WTC11 (cell line): Measurements from ENCODE around the gene GRIN2C. TPM values are rescaled to one million over a fixed set of nuclear protein-coding genes. Genes with fewer than 3 reads are reported as not detected.

Source experiments
- ATAC-seq: fragments of 200-7000 bp; cut with Tn5 transposase; 2 replicates; pipeline ENCODE4 v1.10.0; 2021; ENCODE audit warnings: mild to moderate bottlenecking, moderate library complexity
- CTCF ChIA-PET: fragments of 300-600 bp; sonication (Branson Sonifier 250); formaldehyde crosslinking; loops from one replicate; lab custom pipeline; 2021; ENCODE audit warnings: antibody characterized with exemption; lab: Charles Lee
- POLR2A ChIA-PET: fragments of 350-600 bp; sonication (Branson Sonifier 250); formaldehyde crosslinking; loops from one replicate; lab custom pipeline; 2021; ENCODE audit warnings: antibody characterized with exemption; lab: Charles Lee
- DNase-seq: peaks from one replicate; pipeline ENCODE4 v3.0.0; 2021; ENCODE audit warnings: low spot score
- H3K27ac Mint-ChIP-seq: 2 replicates; pipeline ENCODE4 v1.8.0; 2021; ENCODE audit warnings: mixed read lengths
- H3K27me3 Mint-ChIP-seq: 2 replicates; pipeline ENCODE4 v1.8.0; 2021; ENCODE audit warnings: low read depth, mild to moderate bottlenecking, moderate library complexity, mixed read lengths
- H3K36me3 Mint-ChIP-seq: 2 replicates; pipeline ENCODE4 v1.8.0; 2021; ENCODE audit warnings: mixed read lengths
- H3K4me1 Mint-ChIP-seq: 2 replicates; pipeline ENCODE4 v1.8.0; 2022; ENCODE audit warnings: mixed read lengths
- H3K4me3 Mint-ChIP-seq: 2 replicates; pipeline ENCODE4 v1.8.0; 2021; ENCODE audit warnings: mild to moderate bottlenecking, moderate library complexity, mixed read lengths
- H3K9me3 Mint-ChIP-seq: 2 replicates; pipeline ENCODE4 v1.8.0; 2021; ENCODE audit warnings: mixed read lengths
- ATF3 ChIP-seq: sonication (generic); formaldehyde crosslinking; conservative IDR thresholded peaks from 2 replicates; pipeline ENCODE4 v1.8.1; 2022; ENCODE audit warnings: mild to moderate bottlenecking, missing genetic modification reagents
- CTCF ChIP-seq: fragments of 200-600 bp; IDR thresholded peaks from 2 replicates; pipeline ENCODE4 v1.8.0; 2022; ENCODE audit warnings: antibody characterized with exemption
- ETV6 ChIP-seq: sonication (generic); formaldehyde crosslinking; IDR thresholded peaks from 2 replicates; pipeline ENCODE4 v1.8.1; 2022; ENCODE audit warnings: mild to moderate bottlenecking, missing genetic modification reagents
- FOXP1 ChIP-seq: sonication (generic); formaldehyde crosslinking; IDR thresholded peaks from 2 replicates; pipeline ENCODE4 v1.8.0; 2022; ENCODE audit warnings: missing genetic modification reagents, mild to moderate bottlenecking, moderate library complexity, borderline replicate concordance
- GTF2I ChIP-seq: fragments of 250-450 bp; sonication (Bioruptor Pico); conservative IDR thresholded peaks from 2 replicates; pipeline ENCODE4 v1.4.0; 2021; ENCODE audit warnings: mild to moderate bottlenecking
- HMGXB4 ChIP-seq: sonication (generic); formaldehyde crosslinking; IDR thresholded peaks from 2 replicates; pipeline ENCODE4 v1.8.1; 2023; ENCODE audit warnings: mild to moderate bottlenecking, moderate library complexity, missing genetic modification reagents
- JUN ChIP-seq: sonication (generic); formaldehyde crosslinking; IDR thresholded peaks from 2 replicates; pipeline ENCODE4 v1.8.0; 2023; ENCODE audit warnings: mild to moderate bottlenecking, missing genetic modification reagents
- NR2C2 ChIP-seq: sonication (generic); formaldehyde crosslinking; IDR thresholded peaks from 2 replicates; pipeline ENCODE4 v1.8.0; 2022; ENCODE audit warnings: mild to moderate bottlenecking, missing genetic modification reagents
- SP1 ChIP-seq: sonication (generic); formaldehyde crosslinking; conservative IDR thresholded peaks from 2 replicates; pipeline ENCODE4 v1.8.1; 2022; ENCODE audit warnings: missing genetic modification reagents
- ZNF121 ChIP-seq: sonication (generic); formaldehyde crosslinking; IDR thresholded peaks from 2 replicates; pipeline ENCODE4 v1.8.0; 2023; ENCODE audit warnings: missing genetic modification reagents
- ZNF416 ChIP-seq: fragments of 250-450 bp; sonication (Bioruptor Pico); IDR thresholded peaks from 2 replicates; pipeline ENCODE4 v1.9.0; 2021; ENCODE audit warnings: mild to moderate bottlenecking, inconsistent platforms
- ZNF671 ChIP-seq: fragments of 250-450 bp; sonication (Bioruptor Pico); IDR thresholded peaks from 2 replicates; pipeline ENCODE4 v1.8.0; 2021; ENCODE audit warnings: mild to moderate bottlenecking
- total RNA-seq: library from RNA; stranded (reverse); gene quantifications from 3 replicates; pipeline ENCODE4 v1.2.3, GENCODE V29; 2021
- TF ChIP-seq, protein P1 (sequence below): sonication (generic); formaldehyde crosslinking; IDR thresholded peaks from 2 replicates; pipeline ENCODE4 v1.8.1; 2022; ENCODE audit warnings: mild to moderate bottlenecking, moderate library complexity, missing genetic modification reagents
- TF ChIP-seq, protein P2 (sequence below): sonication (generic); formaldehyde crosslinking; IDR thresholded peaks from 2 replicates; pipeline ENCODE4 v1.8.1; 2022; ENCODE audit warnings: missing genetic modification reagents, borderline replicate concordance
- TF ChIP-seq, protein P3 (sequence below): sonication (generic); formaldehyde crosslinking; IDR thresholded peaks from 2 replicates; pipeline ENCODE4 v1.8.1; 2023; ENCODE audit warnings: mild to moderate bottlenecking, missing genetic modification reagents, moderate library complexity
- TF ChIP-seq, protein P4 (sequence below): sonication (generic); formaldehyde crosslinking; IDR thresholded peaks from 2 replicates; pipeline ENCODE4 v1.8.1; 2022; ENCODE audit warnings: low read depth, missing genetic modification reagents, borderline replicate concordance

GRIN2C gene
- total RNA-seq, 1 experiment from 2014 or later: 0.31 TPM

- 0 out of 2 replicates have a peak, but pooled peaks have one; percentile 14 for TF ChIP-seq HMGXB4 (CRISPR knock-in tag)
- TF ChIP-seq CTCF: peak; percentile 70; the same call in 1 of the 2 replicates
- TF ChIP-seq ZNF121 (CRISPR knock-in tag): peak; percentile 94
- no peak for TF ChIP-seq ETV6 (CRISPR knock-in tag)
- TF ChIP-seq, protein P1, sequence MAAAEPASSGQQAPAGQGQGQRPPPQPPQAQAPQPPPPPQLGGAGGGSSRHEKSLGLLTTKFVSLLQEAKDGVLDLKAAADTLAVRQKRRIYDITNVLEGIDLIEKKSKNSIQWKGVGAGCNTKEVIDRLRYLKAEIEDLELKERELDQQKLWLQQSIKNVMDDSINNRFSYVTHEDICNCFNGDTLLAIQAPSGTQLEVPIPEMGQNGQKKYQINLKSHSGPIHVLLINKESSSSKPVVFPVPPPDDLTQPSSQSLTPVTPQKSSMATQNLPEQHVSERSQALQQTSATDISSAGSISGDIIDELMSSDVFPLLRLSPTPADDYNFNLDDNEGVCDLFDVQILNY (CRISPR knock-in tag): no peak
- peak; percentile 27; the same call in 1 of the 2 replicates for TF ChIP-seq GTF2I (CRISPR knock-in tag)
- ChIA-PET CTCF (interaction anchor here (0.6 to 14.0 kb wide), 65 partner anchors 8 to 617 kb away, joined by 3 to 347 read pairs (median 5); partner anchors contain the start of genes FADS6, FDXR, GGA3 and HID1), POLR2A (interaction anchor here (0.9 to 2.2 kb wide), 5 partner anchors 10 to 98 kb away, joined by 3 to 8 read pairs (median 6); partner anchors contain the start of gene FDXR)
- Mint-ChIP-seq H3K9me3 (no peaks in the 10 kb centered on the region), H3K4me1 (peaks cover 16% of the 10 kb centered on the region), H3K36me3 (peaks cover 9% of the 10 kb centered on the region; the same call in 1 of the 2 replicates), H3K27ac (no peak overlapping the region), H3K4me3 (peak overlapping the region; percentile 57), H3K27me3 (peaks cover 49% of the 10 kb centered on the region)
- DNase-seq (peak; percentile 91), ATAC-seq (peak; percentile 67)
Observed at GRCh38 chr17:74862108-74862901, 2.6 kb upstream of the GRIN2C start.

DNA sequence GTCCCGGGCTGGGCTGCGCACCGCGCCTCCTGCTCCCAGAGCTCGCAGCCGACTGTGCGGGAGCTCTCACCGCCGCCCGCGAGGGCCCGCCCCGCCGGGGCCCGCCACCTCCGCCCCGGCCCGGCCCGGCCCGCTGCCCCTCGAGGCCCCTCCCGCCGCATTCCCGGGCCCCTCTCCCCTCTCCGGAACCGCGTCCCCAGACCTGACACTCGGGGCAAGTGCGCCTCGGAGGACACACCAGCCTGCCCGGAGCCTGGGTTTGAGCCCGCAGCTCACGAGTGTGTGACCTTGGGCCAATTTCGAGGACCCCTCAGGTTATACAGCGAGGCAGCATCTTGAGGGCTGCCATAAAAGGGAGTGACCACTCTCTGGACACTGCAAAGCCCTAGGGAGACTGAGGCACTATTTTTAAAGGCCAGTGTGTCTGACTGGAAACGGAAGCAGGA is 2.0 kb upstream of the GRIN2C start:
- Mint-ChIP-seq H3K9me3 (no peaks in the 10 kb centered on the region), H3K4me1 (peaks cover 16% of the 10 kb centered on the region), H3K27ac (no peak overlapping the region), H3K36me3 (peaks cover 9% of the 10 kb centered on the region; the same call in 1 of the 2 replicates), H3K4me3 (peak overlapping the region; percentile 57), H3K27me3 (peaks cover 56% of the 10 kb centered on the region)
- ChIA-PET POLR2A (interaction anchor here (0.9 to 2.2 kb wide), 5 partner anchors 9 to 97 kb away, joined by 3 to 8 read pairs (median 6); partner anchors contain the start of gene FDXR), CTCF (interaction anchor here (0.7 to 14.0 kb wide), 61 partner anchors 9 to 494 kb away, joined by 3 to 347 read pairs (median 6); partner anchors contain the start of genes FADS6, FDXR, GGA3 and HID1)
- DNase-seq (no peak), ATAC-seq (peak; percentile 7; the same call in 1 of the 2 replicates)
- TF ChIP-seq ATF3 (CRISPR knock-in tag) (no peak), SP1 (no peak), FOXP1 (CRISPR knock-in tag) (no peak), NR2C2 (CRISPR knock-in tag) (no peak), ZNF416 (CRISPR knock-in tag) (no peak), ZNF671 (no peak), JUN (CRISPR knock-in tag) (no peak)
- TF ChIP-seq, protein P2, sequence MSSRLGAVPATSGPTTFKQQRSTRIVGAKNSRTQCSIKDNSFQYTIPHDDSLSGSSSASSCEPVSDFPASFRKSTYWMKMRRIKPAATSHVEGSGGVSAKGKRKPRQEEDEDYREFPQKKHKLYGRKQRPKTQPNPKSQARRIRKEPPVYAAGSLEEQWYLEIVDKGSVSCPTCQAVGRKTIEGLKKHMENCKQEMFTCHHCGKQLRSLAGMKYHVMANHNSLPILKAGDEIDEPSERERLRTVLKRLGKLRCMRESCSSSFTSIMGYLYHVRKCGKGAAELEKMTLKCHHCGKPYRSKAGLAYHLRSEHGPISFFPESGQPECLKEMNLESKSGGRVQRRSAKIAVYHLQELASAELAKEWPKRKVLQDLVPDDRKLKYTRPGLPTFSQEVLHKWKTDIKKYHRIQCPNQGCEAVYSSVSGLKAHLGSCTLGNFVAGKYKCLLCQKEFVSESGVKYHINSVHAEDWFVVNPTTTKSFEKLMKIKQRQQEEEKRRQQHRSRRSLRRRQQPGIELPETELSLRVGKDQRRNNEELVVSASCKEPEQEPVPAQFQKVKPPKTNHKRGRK (CRISPR knock-in tag): no peak
- TF ChIP-seq, protein P3, sequence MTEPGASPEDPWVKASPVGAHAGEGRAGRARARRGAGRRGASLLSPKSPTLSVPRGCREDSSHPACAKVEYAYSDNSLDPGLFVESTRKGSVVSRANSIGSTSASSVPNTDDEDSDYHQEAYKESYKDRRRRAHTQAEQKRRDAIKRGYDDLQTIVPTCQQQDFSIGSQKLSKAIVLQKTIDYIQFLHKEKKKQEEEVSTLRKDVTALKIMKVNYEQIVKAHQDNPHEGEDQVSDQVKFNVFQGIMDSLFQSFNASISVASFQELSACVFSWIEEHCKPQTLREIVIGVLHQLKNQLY: no peak
- TF ChIP-seq, protein P4, sequence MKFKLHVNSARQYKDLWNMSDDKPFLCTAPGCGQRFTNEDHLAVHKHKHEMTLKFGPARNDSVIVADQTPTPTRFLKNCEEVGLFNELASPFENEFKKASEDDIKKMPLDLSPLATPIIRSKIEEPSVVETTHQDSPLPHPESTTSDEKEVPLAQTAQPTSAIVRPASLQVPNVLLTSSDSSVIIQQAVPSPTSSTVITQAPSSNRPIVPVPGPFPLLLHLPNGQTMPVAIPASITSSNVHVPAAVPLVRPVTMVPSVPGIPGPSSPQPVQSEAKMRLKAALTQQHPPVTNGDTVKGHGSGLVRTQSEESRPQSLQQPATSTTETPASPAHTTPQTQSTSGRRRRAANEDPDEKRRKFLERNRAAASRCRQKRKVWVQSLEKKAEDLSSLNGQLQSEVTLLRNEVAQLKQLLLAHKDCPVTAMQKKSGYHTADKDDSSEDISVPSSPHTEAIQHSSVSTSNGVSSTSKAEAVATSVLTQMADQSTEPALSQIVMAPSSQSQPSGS (CRISPR knock-in tag): no peak
